Fibroblast of lung (primary cell): ENCODE measurements around the gene ZBTB39. TPM values are rescaled to one million over a fixed set of nuclear protein-coding genes. Genes with fewer than 3 reads are reported as not detected.
"Not testable (repeated sequence)": the region's sequence is repeated elsewhere in the genome, so short reads cannot be mapped to it uniquely, and the experiment has no call there.

Experiments used
- DNase-seq, 2 donors: peaks; one replicate each; pipeline versions ENCODE4 v3.0.0 to v3.0.0-alpha.2; 2010; ENCODE audit warnings: low read depth in 2 of 2
- H2AFZ ChIP-seq: 2 replicates; pipeline ENCODE4 v1.5.1; 2012; ENCODE audit warnings: low read length, control low read depth, inconsistent platforms
- H3K27ac ChIP-seq: 2 replicates; pipeline ENCODE4 v1.5.1; 2011; ENCODE audit warnings: low read length, control low read depth; ENCODE audit not compliant: insufficient read depth
- H3K27me3 ChIP-seq: 2 replicates; pipeline ENCODE4 v1.5.1; 2011; ENCODE audit warnings: mild to moderate bottlenecking, low read length; ENCODE audit not compliant: control insufficient read depth, insufficient read depth
- H3K36me3 ChIP-seq: 2 replicates; pipeline ENCODE4 v1.5.1; 2011; ENCODE audit warnings: low read length; ENCODE audit not compliant: control insufficient read depth, insufficient read depth
- H3K4me1 ChIP-seq: 2 replicates; pipeline ENCODE4 v1.5.1; 2011; ENCODE audit warnings: low read length; ENCODE audit not compliant: control insufficient read depth, insufficient read depth; ENCODE audit errors: extremely low read depth
- H3K4me2 ChIP-seq: 2 replicates; pipeline ENCODE4 v1.5.1; 2011; ENCODE audit warnings: low read length, control low read depth; ENCODE audit not compliant: insufficient read depth; ENCODE audit errors: extremely low read depth
- H3K4me3 ChIP-seq, 4 experiments: fragments of 200-600 bp in 1 of 4; sonication (generic) in 1 of 4; replicated peaks in 1 of 4; 2 replicates each; pipeline ENCODE4 v1.5.1; 2011 to 2016; ENCODE audit warnings: low read length in 4 of 4, low read depth in 3 of 4, mild to moderate bottlenecking in 3 of 4, control low read depth in 2 of 4, inconsistent platforms in 1 of 4, mixed read lengths in 1 of 4; ENCODE audit not compliant: insufficient read depth in 1 of 4; ENCODE audit errors: control extremely low read depth in 1 of 4
- H3K79me2 ChIP-seq: 2 replicates; pipeline ENCODE4 v1.5.1; 2012; ENCODE audit warnings: mild to moderate bottlenecking, low read length, inconsistent platforms; ENCODE audit not compliant: control insufficient read depth, insufficient read depth
- H3K9ac ChIP-seq: 2 replicates; pipeline ENCODE4 v1.5.1; 2011; ENCODE audit warnings: mild to moderate bottlenecking, low read length, control low read depth; ENCODE audit not compliant: insufficient read depth
- H3K9me3 ChIP-seq: 2 replicates; pipeline ENCODE4 v1.5.1; 2012; ENCODE audit warnings: low read depth, low read length; ENCODE audit not compliant: control insufficient read depth, insufficient read depth
- H4K20me1 ChIP-seq: 2 replicates; pipeline ENCODE4 v1.5.1; 2011; ENCODE audit warnings: low read length; ENCODE audit not compliant: control insufficient read depth, insufficient read depth; ENCODE audit errors: extremely low read depth
- EZH2 ChIP-seq: IDR thresholded peaks from 2 replicates; pipeline ENCODE4 v1.5.1; 2012; ENCODE audit warnings: low read length, control low read depth, mild to moderate bottlenecking; ENCODE audit errors: missing control alignments
- polyA plus RNA-seq, 2 donors: library from polyadenylated mRNA; depleted of rRNA in 1 of 2; stranded (reverse) in 1 of 2; unstranded in 1 of 2; fragments of >200 nt; gene quantifications; 2 replicates each; pipeline ENCODE4 v1.2.1, GENCODE V29; 2011 to 2012; ENCODE audit warnings: missing spikeins in 1 of 2
- total RNA-seq: library from RNA; depleted of rRNA; stranded (reverse); fragments of >200 nt; gene quantifications from 2 replicates; pipeline ENCODE4 v1.2.1, GENCODE V29; 2014
- TF ChIP-seq, protein P1 (sequence below), 2 donors: IDR thresholded peaks in 1 of 2; conservative IDR thresholded peaks in 1 of 2; 1 replicate in 1 of 2; 2 replicates in 1 of 2; pipeline ENCODE4 v1.5.1; 2011 to 2012; ENCODE audit warnings: low read length in 2 of 2, control low read depth in 1 of 2, inconsistent platforms in 1 of 2, low read depth in 1 of 2, mild to moderate bottlenecking in 1 of 2

ZBTB39 gene
- total and polyA plus RNA-seq, 2 donors (not counting 1 experiment from before 2014, with no cell fraction given) = 3.2 to 3.8 TPM

- Histone ChIP-seq H3K79me2 (no peaks in the 10 kb centered on the region), H3K4me3 (no peak overlapping the region)
- no peak for TF ChIP-seq EZH2
- TF ChIP-seq, protein P1, sequence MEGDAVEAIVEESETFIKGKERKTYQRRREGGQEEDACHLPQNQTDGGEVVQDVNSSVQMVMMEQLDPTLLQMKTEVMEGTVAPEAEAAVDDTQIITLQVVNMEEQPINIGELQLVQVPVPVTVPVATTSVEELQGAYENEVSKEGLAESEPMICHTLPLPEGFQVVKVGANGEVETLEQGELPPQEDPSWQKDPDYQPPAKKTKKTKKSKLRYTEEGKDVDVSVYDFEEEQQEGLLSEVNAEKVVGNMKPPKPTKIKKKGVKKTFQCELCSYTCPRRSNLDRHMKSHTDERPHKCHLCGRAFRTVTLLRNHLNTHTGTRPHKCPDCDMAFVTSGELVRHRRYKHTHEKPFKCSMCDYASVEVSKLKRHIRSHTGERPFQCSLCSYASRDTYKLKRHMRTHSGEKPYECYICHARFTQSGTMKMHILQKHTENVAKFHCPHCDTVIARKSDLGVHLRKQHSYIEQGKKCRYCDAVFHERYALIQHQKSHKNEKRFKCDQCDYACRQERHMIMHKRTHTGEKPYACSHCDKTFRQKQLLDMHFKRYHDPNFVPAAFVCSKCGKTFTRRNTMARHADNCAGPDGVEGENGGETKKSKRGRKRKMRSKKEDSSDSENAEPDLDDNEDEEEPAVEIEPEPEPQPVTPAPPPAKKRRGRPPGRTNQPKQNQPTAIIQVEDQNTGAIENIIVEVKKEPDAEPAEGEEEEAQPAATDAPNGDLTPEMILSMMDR (conservative IDR thresholded peaks at IDR 0.05 in 1 of 2, IDR thresholded peaks at IDR 0.05 in 1 of 2; ENCODE audit: low read depth in 1 of 2, low read length in 2 of 2) = no peak
Measured at GRCh38 chr12:56987011-56987410, 19.3 kb downstream of the ZBTB39 start.

DNA sequence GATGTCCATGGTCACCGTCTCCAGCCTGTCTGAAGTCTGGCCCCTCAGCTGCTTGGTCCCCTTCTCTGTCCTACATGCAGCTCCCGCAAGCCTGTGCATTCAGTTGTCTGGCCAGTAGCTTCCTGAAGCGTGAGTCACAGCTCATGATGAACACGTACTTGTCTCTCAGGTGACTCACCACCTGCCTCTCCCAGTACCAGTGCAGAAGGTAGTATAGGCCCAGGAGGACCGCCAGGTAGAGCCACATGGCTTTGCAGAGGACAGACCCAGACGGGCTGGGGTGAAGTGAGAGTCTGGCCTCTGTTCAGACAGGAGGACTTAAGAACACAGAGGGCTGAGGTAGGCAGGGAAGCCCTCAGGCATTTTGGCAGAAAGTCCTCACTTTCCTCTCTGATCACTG is 20.6 kb downstream of the ZBTB39 start:
- not testable (repeated sequence) for H3K9me3 ChIP-seq, H3K36me3 ChIP-seq, H2AFZ ChIP-seq, H3K4me1 ChIP-seq, H3K9ac ChIP-seq, H3K4me2 ChIP-seq, H3K27ac ChIP-seq, H3K4me3 ChIP-seq, H3K79me2 ChIP-seq, H4K20me1 ChIP-seq, H3K27me3 ChIP-seq
- peak in 1 of 2 donors; percentile 61 for DNase-seq

More at GRCh38 chr12:56987011-56987410, 19.3 kb downstream of the ZBTB39 start:
- no peak for DNase-seq
- H2AFZ ChIP-seq = no peak overlapping the region
- no peaks in the 10 kb centered on the region for H4K20me1 ChIP-seq
- no peak overlapping the region for H3K27ac ChIP-seq
- H3K4me2 ChIP-seq = no peak overlapping the region
- no peaks in the 10 kb centered on the region for H3K36me3 ChIP-seq
- no peaks in the 10 kb centered on the region for H3K4me1 ChIP-seq
- H3K9me3 ChIP-seq = no peaks in the 10 kb centered on the region
- no peaks in the 10 kb centered on the region for H3K27me3 ChIP-seq
- H3K9ac ChIP-seq = no peak overlapping the region

GRCh38 chr12:56983386-56983785 is 23.0 kb downstream of the ZBTB39 start:
- Histone ChIP-seq H3K4me1 (no peaks in the 10 kb centered on the region), H4K20me1 (no peaks in the 10 kb centered on the region), H3K4me2 (no peak overlapping the region), H3K9ac (no peak overlapping the region), H3K36me3 (no peaks in the 10 kb centered on the region), H3K9me3 (no peaks in the 10 kb centered on the region), H3K79me2 (no peaks in the 10 kb centered on the region), H3K27ac (no peak overlapping the region), H3K27me3 (no peaks in the 10 kb centered on the region), H3K4me3 (no peak overlapping the region), H2AFZ (no peak overlapping the region)
- TF ChIP-seq, protein P1 (conservative IDR thresholded peaks at IDR 0.05 in 1 of 2, IDR thresholded peaks at IDR 0.05 in 1 of 2; ENCODE audit: low read depth in 1 of 2, low read length in 2 of 2) = no peak
- no peak for TF ChIP-seq EZH2
- DNase-seq = no peak

GRCh38 chr12:56982578-56983236 is 23.6 kb downstream of the ZBTB39 start:
- not testable (repeated sequence) for H3K27me3 ChIP-seq, H3K79me2 ChIP-seq, H3K9me3 ChIP-seq, H3K27ac ChIP-seq, H3K4me3 ChIP-seq, H3K4me1 ChIP-seq, DNase-seq, H3K4me2 ChIP-seq, H4K20me1 ChIP-seq, H3K9ac ChIP-seq, H3K36me3 ChIP-seq, H2AFZ ChIP-seq
